Uterus (tissue), 2 donors: ENCODE data around the gene ARID5B.

Experiments used
- POLR2A ChIP-seq, 2 donors: fragments of 450-650 bp; IDR thresholded peaks; one replicate each; pipeline ENCODE4 v1.6.1; 2016; ENCODE audit warnings: antibody characterized with exemption in 2 of 2, mild to moderate bottlenecking in 1 of 2, moderate library complexity in 1 of 2
- TF ChIP-seq, protein P1 (sequence below), 4 experiments: fragments of 200-600 bp in 2 of 4; fragments of 450-650 bp in 2 of 4; sonication (generic) in 2 of 4; IDR thresholded peaks; one replicate each; pipeline ENCODE4 v1.5.1; 2016 to 2019; ENCODE audit warnings: antibody characterized with exemption in 4 of 4, mild to moderate bottlenecking in 2 of 4, moderate library complexity in 1 of 4

DNA sequence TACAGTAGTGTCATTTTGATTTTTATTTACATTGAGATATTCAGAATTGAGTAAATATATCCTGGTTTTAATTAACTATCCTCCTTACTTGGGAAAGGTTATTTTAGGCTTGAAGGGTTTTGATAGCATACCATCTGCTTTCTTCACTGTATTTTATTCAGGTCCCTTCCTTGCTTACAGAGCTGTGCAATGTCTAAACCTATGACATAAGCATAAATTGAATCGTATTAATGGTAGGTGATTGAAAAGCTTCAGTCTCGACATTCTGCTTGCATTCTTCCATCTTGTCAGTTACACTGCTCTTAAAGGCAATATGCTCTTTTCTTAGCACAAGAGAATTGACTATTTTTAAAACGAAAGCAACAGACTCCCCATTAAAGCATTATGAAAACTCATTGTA lies 102.5 kb downstream of the ARID5B start:
- TF ChIP-seq, protein P1, sequence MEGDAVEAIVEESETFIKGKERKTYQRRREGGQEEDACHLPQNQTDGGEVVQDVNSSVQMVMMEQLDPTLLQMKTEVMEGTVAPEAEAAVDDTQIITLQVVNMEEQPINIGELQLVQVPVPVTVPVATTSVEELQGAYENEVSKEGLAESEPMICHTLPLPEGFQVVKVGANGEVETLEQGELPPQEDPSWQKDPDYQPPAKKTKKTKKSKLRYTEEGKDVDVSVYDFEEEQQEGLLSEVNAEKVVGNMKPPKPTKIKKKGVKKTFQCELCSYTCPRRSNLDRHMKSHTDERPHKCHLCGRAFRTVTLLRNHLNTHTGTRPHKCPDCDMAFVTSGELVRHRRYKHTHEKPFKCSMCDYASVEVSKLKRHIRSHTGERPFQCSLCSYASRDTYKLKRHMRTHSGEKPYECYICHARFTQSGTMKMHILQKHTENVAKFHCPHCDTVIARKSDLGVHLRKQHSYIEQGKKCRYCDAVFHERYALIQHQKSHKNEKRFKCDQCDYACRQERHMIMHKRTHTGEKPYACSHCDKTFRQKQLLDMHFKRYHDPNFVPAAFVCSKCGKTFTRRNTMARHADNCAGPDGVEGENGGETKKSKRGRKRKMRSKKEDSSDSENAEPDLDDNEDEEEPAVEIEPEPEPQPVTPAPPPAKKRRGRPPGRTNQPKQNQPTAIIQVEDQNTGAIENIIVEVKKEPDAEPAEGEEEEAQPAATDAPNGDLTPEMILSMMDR (IDR thresholded peaks at IDR 0.05), result no peak
- TF ChIP-seq POLR2A (IDR thresholded peaks at IDR 0.05), result no peak
